ENCODE data around the gene MORN4. TPM values are rescaled to one million over a fixed set of nuclear protein-coding genes. Genes with fewer than 3 reads are reported as not detected.

MORN4 gene
- total RNA-seq, 6 experiments from 2014 or later: 0.69 to 3.9 (median 1.6) TPM

DNA sequence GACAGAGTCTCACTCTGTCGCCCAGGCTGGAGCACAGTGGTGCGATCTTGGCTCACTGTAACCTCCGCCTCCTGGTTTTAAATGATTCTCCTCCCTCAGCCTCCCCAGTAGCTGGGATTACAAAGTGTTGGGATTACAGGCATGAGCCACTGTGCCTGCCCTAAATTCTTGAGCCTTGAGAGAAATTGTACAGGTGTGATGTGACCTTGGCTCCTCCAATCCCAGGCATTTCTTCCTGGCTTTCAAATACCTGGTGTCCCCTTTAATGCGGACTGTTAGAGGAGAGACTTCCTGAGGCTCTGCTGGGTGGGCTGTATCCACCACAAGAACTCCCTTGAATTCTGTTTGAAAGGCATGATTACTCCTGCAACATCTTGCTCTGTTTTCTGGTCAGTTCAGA, 15.0 kb downstream of the MORN4 start:
- H3K9me3 ChIP-seq: no peaks in the 10 kb centered on the region
- no peak overlapping the region for H3K4me3 ChIP-seq
- peaks cover 0 to 4% (median 0%) of the 10 kb centered on the region in 4 donors for H3K4me1 ChIP-seq
- H3K27ac ChIP-seq: no peak overlapping the region
- no peaks in the 10 kb centered on the region for H3K27me3 ChIP-seq
- no peak for DNase-seq
- intact Hi-C loops (cut with DNase I): no loop called here
- no peaks in the 10 kb centered on the region for H3K36me3 ChIP-seq
- 91% methylated on average over 4 of the region's 4 CpGs for WGBS (ENCODE audit: insufficient coverage, low coverage, low lambda C conversion rate, missing lambda C conversion rate)
- no peak for TF ChIP-seq CTCF (IDR thresholded peaks at IDR 0.05)
- no peak for TF ChIP-seq POLR2A (IDR thresholded peaks at IDR 0.05)
- no peak for ATAC-seq

DNA sequence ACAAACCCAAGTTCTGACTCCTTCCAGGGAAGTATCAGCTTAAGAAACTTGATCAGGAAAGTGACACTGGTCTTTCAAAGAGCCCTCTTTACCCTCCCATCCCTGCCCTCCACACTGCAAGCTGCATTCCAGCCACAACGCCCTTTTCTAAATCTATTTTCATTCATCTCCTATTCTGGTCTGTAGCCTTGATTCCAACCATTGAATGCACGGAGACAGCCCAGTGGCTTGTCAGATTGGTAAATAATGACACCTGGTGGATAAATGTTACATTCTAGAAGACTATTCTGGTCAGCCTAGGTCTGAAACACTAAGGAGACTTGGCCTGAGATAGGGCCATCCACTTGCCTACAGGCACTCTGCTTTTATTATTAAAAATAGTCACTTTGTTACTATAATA, 20.9 kb downstream of the MORN4 start:
- 28% methylated on average over 2 of the region's 2 CpGs for WGBS (ENCODE audit: insufficient coverage, low coverage, low lambda C conversion rate, missing lambda C conversion rate)
- peak; percentile 40 to 70 (median 53) for TF ChIP-seq CTCF (IDR thresholded peaks at IDR 0.05)
- no peak for TF ChIP-seq POLR2A (IDR thresholded peaks at IDR 0.05)

DNA sequence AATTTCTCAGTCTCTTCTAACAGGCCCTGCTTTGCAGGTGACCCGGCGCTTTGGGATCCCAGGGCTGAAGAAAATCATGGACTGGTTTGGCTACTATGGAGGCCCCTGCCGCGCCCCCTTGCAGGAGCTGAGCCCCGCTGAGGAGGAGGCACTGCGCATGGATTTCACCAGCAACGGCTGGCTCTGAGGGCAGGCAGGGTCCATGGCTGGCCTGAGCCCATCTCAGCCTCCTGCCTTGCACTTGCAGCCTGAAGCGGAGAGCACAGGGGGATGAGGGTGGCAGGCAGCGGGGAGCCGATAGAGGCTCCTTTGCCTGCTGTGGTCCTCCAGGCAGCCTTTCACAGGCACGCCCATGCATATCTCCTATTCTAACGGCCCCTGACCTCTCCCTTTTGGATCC, 21.8 kb downstream of the MORN4 start:
- peak in 1 of 3 donors; percentile 51 for DNase-seq
- no peaks in the 10 kb centered on the region for H3K4me1 ChIP-seq
- peaks cover 0 to 16% (median under 1%) of the 10 kb centered on the region in 4 donors for H3K36me3 ChIP-seq
- ATAC-seq: no peak
- H3K27me3 ChIP-seq: no peaks in the 10 kb centered on the region
- TF ChIP-seq POLR2A (IDR thresholded peaks at IDR 0.05) (no peak), CTCF (IDR thresholded peaks at IDR 0.05) (no peak)
- H3K4me3 ChIP-seq: no peak overlapping the region
- 47% methylated on average over 2 of the region's 12 CpGs for WGBS (ENCODE audit: insufficient coverage, low coverage, low lambda C conversion rate, missing lambda C conversion rate)
- intact Hi-C loops (cut with DNase I): no loop called here
- no peaks in the 10 kb centered on the region for H3K9me3 ChIP-seq
- no peak overlapping the region for H3K27ac ChIP-seq

More for the DNA sequence above, 20.9 kb downstream of the MORN4 start:
- H3K27me3 ChIP-seq: no peaks in the 10 kb centered on the region
- H3K36me3 ChIP-seq: peaks cover 0 to 14% (median under 1%) of the 10 kb centered on the region in 4 donors
- no peak overlapping the region for H3K27ac ChIP-seq
- DNase-seq (peak in 1 of 3 donors; percentile 10), ATAC-seq (peak; percentile 64 to 96 (median 86))
- no peak overlapping the region for H3K4me3 ChIP-seq
- H3K9me3 ChIP-seq: no peaks in the 10 kb centered on the region
- intact Hi-C loops (cut with DNase I): no loop called here
- no peaks in the 10 kb centered on the region for H3K4me1 ChIP-seq

- peak in 1 of 3 donors; percentile 44 for DNase-seq
- H3K9me3 ChIP-seq: no peaks in the 10 kb centered on the region
These were observed 24.2 kb downstream of the MORN4 start for GRCh38 chr10:97608991-97609561.

More at GRCh38 chr10:97608991-97609561, 24.2 kb downstream of the MORN4 start:
- ATAC-seq: peak in 1 of 4 donors; percentile 36
- no peak overlapping the region for H3K4me3 ChIP-seq
- no peaks in the 10 kb centered on the region for H3K4me1 ChIP-seq
- intact Hi-C loops (cut with DNase I): no loop called here
- no peak for TF ChIP-seq POLR2A (IDR thresholded peaks at IDR 0.05)
- no peak for TF ChIP-seq CTCF (IDR thresholded peaks at IDR 0.05)
- H3K36me3 ChIP-seq: peaks cover 0 to 30% (median under 1%) of the 10 kb centered on the region in 4 donors
- WGBS (ENCODE audit: insufficient coverage, low coverage, low lambda C conversion rate, missing lambda C conversion rate): 71% methylated on average over 6 of the region's 13 CpGs
- no peak overlapping the region for H3K27ac ChIP-seq
- H3K27me3 ChIP-seq: no peaks in the 10 kb centered on the region
